ENCODE measurements around the gene CHDH. TPM values are rescaled to one million over a fixed set of nuclear protein-coding genes. Genes with fewer than 3 reads are reported as not detected.

CHDH gene
- total and polyA plus RNA-seq, 2 experiments from 2014 or later = 2.3 to 6.6 TPM

DNA sequence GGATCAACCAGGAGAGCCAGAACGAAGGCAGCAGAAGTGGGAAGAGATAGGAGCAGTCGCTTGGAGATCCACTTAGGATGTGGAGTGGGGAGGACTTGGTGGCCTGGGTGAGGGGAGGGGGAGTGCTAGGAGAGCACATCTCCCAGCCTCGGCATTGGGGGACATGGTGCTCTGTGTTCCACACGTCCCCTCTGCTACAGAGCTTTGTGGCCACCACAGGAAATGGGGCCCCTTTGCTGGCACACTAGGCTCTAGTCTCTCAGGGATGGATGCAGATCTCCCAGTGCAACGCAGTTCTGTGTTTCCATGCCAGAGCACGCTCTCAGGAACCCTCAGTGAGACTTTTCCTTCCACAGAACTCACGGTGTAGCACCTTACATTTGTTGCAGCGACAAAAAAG, 68.8 kb downstream of the CHDH start:
- DNase-seq (ENCODE audit: low spot score) (no peak), ATAC-seq (no peak)
- H3K36me3 Mint-ChIP-seq (ENCODE audit: low read depth) = no peaks in the 10 kb centered on the region
- H2AFZ ChIP-seq = no peak overlapping the region
- no peak overlapping the region for H3K4me2 ChIP-seq
- no peaks in the 10 kb centered on the region for H3K9me3 Mint-ChIP-seq
- H3K27me3 ChIP-seq (ENCODE audit: insufficient read depth) = no peaks in the 10 kb centered on the region
- no peaks in the 10 kb centered on the region for H3K79me2 ChIP-seq (replicated peaks; ENCODE audit: insufficient read depth)
- H3K4me3 ChIP-seq = no peak overlapping the region
- H3K27ac ChIP-seq (ENCODE audit: low read depth) = no peak overlapping the region
- peaks cover 13% of the 10 kb centered on the region for H3K9me2 ChIP-seq (ENCODE audit: insufficient read depth)
- H3F3A ChIP-seq (replicated peaks; ENCODE audit: low read depth) = no peaks in the 10 kb centered on the region
- no peak overlapping the region for H3K4me3 Mint-ChIP-seq
- peaks cover 17% of the 10 kb centered on the region for H3K4me1 Mint-ChIP-seq
- no peaks in the 10 kb centered on the region for H3K4me1 ChIP-seq (ENCODE audit: insufficient read depth)
- TF ChIP-seq, protein P1, sequence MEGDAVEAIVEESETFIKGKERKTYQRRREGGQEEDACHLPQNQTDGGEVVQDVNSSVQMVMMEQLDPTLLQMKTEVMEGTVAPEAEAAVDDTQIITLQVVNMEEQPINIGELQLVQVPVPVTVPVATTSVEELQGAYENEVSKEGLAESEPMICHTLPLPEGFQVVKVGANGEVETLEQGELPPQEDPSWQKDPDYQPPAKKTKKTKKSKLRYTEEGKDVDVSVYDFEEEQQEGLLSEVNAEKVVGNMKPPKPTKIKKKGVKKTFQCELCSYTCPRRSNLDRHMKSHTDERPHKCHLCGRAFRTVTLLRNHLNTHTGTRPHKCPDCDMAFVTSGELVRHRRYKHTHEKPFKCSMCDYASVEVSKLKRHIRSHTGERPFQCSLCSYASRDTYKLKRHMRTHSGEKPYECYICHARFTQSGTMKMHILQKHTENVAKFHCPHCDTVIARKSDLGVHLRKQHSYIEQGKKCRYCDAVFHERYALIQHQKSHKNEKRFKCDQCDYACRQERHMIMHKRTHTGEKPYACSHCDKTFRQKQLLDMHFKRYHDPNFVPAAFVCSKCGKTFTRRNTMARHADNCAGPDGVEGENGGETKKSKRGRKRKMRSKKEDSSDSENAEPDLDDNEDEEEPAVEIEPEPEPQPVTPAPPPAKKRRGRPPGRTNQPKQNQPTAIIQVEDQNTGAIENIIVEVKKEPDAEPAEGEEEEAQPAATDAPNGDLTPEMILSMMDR (conservative IDR thresholded peaks at IDR 0.05; ENCODE audit: low read depth in 2 of 2) = no peak
- no peak for TF ChIP-seq ZNF114 (CRISPR knock-in tag; IDR thresholded peaks at IDR 0.05)
- no peak for TF ChIP-seq ZNF331 (CRISPR knock-in tag; IDR thresholded peaks at IDR 0.05; ENCODE audit: low read depth)
- no peak for TF ChIP-seq REST (IDR thresholded peaks at IDR 0.05; ENCODE audit: unreplicated experiment)
- TF ChIP-seq, protein P2, sequence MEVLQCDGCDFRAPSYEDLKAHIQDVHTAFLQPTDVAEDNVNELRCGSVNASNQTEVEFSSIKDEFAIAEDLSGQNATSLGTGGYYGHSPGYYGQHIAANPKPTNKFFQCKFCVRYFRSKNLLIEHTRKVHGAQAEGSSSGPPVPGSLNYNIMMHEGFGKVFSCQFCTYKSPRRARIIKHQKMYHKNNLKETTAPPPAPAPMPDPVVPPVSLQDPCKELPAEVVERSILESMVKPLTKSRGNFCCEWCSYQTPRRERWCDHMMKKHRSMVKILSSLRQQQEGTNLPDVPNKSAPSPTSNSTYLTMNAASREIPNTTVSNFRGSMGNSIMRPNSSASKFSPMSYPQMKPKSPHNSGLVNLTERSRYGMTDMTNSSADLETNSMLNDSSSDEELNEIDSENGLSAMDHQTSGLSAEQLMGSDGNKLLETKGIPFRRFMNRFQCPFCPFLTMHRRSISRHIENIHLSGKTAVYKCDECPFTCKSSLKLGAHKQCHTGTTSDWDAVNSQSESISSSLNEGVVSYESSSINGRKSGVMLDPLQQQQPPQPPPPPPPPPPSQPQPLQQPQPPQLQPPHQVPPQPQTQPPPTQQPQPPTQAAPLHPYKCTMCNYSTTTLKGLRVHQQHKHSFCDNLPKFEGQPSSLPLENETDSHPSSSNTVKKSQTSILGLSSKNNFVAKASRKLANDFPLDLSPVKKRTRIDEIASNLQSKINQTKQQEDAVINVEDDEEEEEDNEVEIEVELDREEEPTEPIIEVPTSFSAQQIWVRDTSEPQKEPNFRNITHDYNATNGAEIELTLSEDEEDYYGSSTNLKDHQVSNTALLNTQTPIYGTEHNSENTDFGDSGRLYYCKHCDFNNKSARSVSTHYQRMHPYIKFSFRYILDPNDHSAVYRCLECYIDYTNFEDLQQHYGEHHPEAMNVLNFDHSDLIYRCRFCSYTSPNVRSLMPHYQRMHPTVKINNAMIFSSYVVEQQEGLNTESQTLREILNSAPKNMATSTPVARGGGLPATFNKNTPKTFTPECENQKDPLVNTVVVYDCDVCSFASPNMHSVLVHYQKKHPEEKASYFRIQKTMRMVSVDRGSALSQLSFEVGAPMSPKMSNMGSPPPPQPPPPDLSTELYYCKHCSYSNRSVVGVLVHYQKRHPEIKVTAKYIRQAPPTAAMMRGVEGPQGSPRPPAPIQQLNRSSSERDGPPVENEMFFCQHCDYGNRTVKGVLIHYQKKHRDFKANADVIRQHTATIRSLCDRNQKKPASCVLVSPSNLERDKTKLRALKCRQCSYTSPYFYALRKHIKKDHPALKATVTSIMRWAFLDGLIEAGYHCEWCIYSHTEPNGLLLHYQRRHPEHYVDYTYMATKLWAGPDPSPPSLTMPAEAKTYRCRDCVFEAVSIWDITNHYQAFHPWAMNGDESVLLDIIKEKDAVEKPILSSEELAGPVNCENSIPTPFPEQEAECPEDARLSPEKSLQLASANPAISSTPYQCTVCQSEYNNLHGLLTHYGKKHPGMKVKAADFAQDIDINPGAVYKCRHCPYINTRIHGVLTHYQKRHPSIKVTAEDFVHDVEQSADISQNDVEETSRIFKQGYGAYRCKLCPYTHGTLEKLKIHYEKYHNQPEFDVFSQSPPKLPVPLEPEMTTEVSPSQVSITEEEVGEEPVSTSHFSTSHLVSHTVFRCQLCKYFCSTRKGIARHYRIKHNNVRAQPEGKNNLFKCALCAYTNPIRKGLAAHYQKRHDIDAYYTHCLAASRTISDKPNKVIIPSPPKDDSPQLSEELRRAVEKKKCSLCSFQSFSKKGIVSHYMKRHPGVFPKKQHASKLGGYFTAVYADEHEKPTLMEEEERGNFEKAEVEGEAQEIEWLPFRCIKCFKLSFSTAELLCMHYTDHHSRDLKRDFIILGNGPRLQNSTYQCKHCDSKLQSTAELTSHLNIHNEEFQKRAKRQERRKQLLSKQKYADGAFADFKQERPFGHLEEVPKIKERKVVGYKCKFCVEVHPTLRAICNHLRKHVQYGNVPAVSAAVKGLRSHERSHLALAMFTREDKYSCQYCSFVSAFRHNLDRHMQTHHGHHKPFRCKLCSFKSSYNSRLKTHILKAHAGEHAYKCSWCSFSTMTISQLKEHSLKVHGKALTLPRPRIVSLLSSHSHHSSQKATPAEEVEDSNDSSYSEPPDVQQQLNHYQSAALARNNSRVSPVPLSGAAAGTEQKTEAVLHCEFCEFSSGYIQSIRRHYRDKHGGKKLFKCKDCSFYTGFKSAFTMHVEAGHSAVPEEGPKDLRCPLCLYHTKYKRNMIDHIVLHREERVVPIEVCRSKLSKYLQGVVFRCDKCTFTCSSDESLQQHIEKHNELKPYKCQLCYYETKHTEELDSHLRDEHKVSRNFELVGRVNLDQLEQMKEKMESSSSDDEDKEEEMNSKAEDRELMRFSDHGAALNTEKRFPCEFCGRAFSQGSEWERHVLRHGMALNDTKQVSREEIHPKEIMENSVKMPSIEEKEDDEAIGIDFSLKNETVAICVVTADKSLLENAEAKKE (CRISPR knock-in tag; IDR thresholded peaks at IDR 0.05) = no peak
- TF ChIP-seq CREB1 (CRISPR knock-in tag; IDR thresholded peaks at IDR 0.05; ENCODE audit: low read depth) = no peak
- H4K20me1 ChIP-seq (replicated peaks; ENCODE audit: insufficient read depth) = no peaks in the 10 kb centered on the region
- no peaks in the 10 kb centered on the region for H3K27me3 Mint-ChIP-seq (ENCODE audit: insufficient read depth, low read depth, poor library complexity)
- H3K36me3 ChIP-seq (ENCODE audit: insufficient read depth) = no peaks in the 10 kb centered on the region
- H3K27ac Mint-ChIP-seq = no peak overlapping the region
